HG02981 (cell line): Measurements from ENCODE around the gene TACR1.
"Not testable (repeated sequence)": the region's sequence is repeated elsewhere in the genome, so short reads cannot be mapped to it uniquely, and the experiment has no call there.

Experiments
- ATAC-seq: cut with Tn5 transposase; IDR thresholded peaks from one replicate; pipeline ENCODE4 v1.9.1; 2021; ENCODE audit warnings: mild to moderate bottlenecking, moderate library complexity; ENCODE audit not compliant: unreplicated experiment

Gene TACR1

GRCh38 chr2:75195076-75195691 is 4.1 kb downstream of the TACR1 start:
- ATAC-seq: no peak

- ATAC-seq: no peak
Observed at GRCh38 chr2:75194184-75194868, 5.0 kb downstream of the TACR1 start.

GRCh38 chr2:75192496-75192895 is 6.8 kb downstream of the TACR1 start:
- no peak for ATAC-seq

DNA sequence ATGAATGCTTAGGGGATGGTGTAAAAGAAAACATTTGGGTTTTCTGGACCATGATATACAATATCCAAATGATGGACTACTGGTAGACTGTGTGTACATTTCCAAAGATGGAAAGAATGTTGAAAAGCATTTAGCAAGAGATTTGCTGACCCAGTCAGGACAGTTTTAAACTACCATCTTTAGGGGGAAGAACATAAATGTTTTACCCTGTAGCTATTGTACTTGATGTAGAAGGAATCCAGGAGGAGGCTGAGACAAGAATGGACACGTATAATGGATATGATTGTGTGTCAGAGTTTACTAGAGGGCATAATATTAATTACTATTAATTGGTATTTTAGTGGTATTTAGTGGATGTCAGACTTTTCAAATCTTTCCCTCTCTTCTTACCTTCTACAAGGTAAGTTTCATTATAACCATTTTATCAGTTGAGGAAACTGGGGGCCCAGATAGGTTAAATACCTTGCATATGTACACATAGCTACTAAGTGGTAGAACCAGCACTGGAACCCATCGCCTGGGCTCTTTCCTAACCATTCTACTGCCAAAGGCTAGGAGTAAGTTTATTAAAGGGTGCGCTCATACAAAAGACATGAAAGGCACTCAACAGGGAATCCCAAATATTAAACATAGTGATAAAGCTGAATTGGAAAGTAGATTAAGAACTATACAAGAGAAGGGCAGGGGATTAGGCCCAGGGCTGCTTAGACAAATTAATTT is 8.9 kb downstream of the TACR1 start:
- ATAC-seq: no peak

- ATAC-seq: no peak
Observed at GRCh38 chr2:75186821-75187220, 12.5 kb downstream of the TACR1 start.

DNA sequence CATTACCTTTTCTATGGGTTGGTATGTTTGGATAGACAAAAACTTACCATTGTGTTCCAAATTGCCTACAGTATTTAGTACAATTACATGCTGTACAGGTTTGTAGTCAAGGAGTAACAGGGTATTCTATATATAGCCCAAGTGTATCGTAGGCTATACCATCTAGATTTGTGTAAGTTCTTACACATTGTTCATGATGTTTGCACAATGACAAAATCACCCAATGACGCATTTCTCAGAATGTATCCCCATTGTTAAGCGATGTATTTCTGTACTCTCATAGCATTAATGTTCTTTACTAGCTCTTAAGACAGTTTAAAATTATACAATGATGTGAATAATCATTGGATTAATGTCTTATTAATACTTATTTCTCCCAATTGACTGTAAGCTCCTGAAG is 16.7 kb downstream of the TACR1 start:
- ATAC-seq: no peak

GRCh38 chr2:75180476-75180875 is 18.8 kb downstream of the TACR1 start:
- no peak for ATAC-seq

- no peak for ATAC-seq
Observed at GRCh38 chr2:75177427-75177826, 21.9 kb downstream of the TACR1 start.

DNA sequence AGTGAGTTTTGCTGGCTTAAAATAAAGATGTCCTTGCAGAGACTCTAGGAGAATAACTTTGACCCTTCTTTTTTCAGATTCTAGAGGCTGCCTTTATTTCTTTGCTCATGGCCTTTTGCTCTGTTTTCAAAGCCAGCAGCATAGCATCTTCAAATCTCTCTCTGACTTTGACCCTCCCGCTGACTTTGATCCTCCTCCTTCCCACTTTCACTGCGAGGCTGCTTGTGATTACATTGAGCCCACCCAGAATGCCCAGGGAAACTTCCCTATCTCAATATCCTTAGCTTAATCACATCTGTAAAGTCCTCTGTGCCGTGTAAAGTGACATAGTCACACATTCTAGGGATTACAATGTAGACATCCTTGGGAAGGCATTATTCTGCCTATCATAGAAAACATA is 23.9 kb downstream of the TACR1 start:
- no peak for ATAC-seq

DNA sequence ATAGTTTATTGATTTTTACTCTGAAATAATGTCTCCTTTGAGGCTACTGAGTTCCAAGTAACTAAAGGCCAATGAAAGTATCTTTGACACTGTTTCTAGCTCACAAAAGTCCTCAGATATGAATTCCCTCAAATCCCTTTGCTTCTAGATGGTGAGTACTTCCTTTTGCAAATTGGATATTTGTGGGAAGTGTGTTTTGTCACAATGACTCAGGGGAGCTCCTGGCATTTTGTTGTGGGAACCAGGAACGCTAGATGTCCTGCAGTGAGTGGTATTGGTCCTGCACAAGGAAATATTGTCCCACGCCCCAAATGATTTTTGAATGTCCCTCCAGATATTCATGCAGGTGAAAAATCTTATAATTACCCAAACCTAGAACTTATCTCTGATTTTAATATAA is 24.3 kb downstream of the TACR1 start:
- no peak for ATAC-seq

DNA sequence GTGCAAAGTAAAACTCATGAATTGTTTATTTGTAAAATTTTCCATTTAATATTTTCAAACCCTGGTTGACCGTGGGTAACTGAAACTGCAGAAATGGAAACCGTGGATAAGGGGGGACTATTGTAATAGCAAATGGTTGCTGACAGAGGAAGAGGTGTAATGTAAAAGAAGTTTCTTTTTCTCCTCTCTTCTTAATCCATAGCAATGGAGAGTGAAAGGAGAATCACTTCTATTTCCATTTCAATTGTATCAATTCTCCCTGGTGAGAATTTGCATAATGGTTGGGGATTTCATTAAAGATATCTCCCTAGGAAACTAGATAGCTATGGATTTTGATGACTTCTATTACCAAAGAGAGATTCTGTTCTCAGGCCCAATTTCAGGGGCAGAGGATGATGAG is 24.8 kb downstream of the TACR1 start:
- ATAC-seq: no peak

- ATAC-seq: no peak
Observed at GRCh38 chr2:75173740-75174139, 25.6 kb downstream of the TACR1 start.

- not testable (repeated sequence) for ATAC-seq
Observed at GRCh38 chr2:75171423-75171822, 27.9 kb downstream of the TACR1 start.

GRCh38 chr2:75170889-75171288 is 28.4 kb downstream of the TACR1 start:
- no peak for ATAC-seq

- no peak for ATAC-seq
Observed at GRCh38 chr2:75168186-75168585, 31.1 kb downstream of the TACR1 start.

DNA sequence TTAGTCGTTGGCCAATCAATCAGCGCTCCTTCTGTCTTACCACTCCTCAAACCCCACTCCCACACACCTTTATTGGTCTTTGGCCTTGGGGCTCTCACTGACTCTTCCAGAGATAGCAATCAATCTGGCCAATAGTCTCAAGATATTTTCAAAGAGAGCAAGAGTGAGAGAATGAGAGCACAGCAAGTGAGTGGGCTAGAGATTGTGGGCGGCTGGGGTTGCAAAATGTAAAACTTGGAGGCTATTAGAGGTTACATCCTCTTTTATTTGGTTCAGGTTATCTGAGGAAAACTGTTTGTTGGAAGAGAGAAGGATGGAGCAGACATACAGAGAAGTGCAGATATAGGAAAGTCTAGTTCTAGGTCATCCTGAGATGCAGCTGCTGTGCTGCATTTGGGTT is 32.8 kb downstream of the TACR1 start:
- ATAC-seq: no peak

DNA sequence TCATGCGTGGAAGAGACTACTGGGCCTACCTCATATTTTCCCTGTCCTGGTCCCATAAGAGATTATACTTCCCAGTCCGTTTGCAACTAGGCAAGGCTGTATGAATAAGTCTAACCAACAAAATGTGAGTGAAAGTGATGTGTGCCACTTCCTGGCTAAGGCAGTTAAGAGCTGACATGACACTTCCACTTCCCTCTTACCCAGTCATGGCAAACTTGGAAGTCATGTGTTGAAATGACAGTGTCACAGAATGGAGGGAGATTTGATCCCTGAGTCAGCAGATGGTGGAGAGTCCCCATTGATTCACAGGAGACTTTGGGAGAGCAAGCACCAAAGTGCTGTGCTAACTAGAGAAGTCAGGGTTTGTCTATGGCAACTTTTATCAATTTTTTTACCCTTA is 36.4 kb downstream of the TACR1 start:
- no peak for ATAC-seq

- ATAC-seq: no peak
Observed at GRCh38 chr2:75162259-75162658, 37.1 kb downstream of the TACR1 start.

GRCh38 chr2:75157435-75157834 is 41.9 kb downstream of the TACR1 start:
- no peak for ATAC-seq

GRCh38 chr2:75155115-75155514 is 44.2 kb downstream of the TACR1 start:
- no peak for ATAC-seq

DNA sequence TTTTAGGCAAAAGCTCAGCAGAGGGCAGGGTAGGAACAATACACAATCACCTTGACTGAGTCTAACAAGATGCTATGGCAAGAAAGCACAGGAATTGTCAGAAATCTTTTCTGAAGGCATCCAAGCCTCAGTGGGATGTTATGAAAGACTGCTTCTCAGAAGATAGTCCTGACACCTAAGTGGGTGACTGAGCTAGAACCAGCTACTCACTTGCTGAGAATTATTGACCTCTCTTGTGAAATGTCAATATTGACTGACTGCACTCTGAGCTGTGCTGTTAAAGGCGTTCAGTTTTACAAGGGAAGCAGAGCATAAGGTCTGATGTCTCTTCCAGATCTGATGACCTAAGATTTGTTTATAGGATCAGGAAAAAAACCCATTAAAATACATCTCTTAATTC is 46.1 kb downstream of the TACR1 start:
- ATAC-seq: no peak

- ATAC-seq: not testable (repeated sequence)
Observed at GRCh38 chr2:75152243-75152642, 47.1 kb downstream of the TACR1 start.
